GM12892 (cell line): ENCODE data around the gene KRT23.

Source experiments
- POLR2A ChIP-seq: IDR thresholded peaks from 2 replicates; pipeline ENCODE4 v1.6.1; 2011; ENCODE audit warnings: low read depth, low read length, control low read depth
- POLR2AphosphoS5 ChIP-seq: IDR thresholded peaks from 2 replicates; pipeline ENCODE4 v1.6.1; 2011; ENCODE audit warnings: low read depth, low read length, control low read depth
- TAF1 ChIP-seq: IDR thresholded peaks from 2 replicates; pipeline ENCODE4 v1.6.1; 2011; ENCODE audit warnings: low read depth, mild to moderate bottlenecking, control low read depth, low read length, borderline replicate concordance

DNA sequence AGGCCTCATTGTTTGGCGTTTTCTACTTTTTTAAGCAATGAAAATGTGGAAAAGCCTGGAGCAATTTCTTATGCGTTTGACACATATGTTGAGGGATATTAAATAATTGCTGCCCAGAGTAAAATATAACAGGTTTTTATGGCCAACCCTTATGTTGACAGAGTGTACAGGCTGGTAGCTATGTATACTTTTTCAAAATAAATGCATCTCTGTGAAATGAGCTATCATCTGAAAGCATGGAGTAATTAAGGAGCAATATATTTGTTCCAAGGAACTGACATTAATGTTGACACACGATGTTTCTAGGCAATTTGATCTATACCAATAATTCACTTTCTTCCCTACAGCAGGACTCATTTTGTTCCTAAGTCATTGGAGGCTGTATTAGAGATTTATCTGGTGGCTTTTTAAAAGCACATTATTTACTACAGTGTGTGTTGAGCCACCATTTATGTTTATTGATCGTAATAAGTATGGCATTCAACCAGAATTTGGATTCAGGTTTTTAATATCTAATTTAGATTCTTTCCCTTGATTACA lies 40.5 kb downstream of the KRT23 start:
- TF ChIP-seq POLR2AphosphoS5 = no peak
- no peak for TF ChIP-seq POLR2A
- TF ChIP-seq TAF1 = no peak
